Measurements from ENCODE around the gene SOS2.
"Not testable (repeated sequence)": the region's sequence is repeated elsewhere in the genome, so short reads cannot be mapped to it uniquely, and the experiment has no call there.

Gene SOS2

DNA sequence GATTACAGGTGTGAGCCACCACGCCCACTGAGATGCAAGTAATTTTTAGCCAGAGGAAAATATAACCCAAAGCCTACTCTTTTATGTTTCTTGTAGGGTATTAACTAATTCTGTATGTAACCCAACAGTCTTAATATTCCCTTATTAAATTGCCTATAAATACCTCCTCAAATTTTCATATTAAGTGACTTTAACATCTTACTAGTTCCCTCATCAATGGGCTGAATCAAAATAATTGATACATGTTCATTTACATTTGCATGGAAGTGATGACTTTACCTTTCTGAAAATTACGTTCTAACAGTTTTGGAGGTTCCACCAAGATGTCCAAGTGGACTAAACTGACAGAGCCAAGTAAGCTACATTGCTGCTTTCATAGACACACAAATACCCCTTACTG lies 3.1 kb downstream of the SOS2 start:
- no peak for DNase-seq (ENCODE audit: low read depth in 3 of 3, low spot score in 1 of 3)

DNA sequence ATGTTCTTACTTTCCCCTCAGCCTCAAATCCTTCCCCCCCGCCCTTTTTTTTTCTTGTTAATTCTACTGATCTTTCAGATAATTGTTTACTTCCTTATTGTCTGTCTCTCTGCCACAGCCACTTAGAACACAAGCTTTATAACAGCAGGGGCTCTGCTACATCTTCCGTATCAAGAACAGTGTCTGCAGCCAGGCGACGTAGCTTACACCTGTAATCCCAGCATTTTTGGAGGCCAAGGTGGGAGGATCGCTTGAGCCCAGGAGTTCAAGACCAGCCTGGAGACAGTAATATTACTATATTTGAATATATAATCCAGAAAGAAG lies 5.4 kb downstream of the SOS2 start:
- no peak for DNase-seq (ENCODE audit: low read depth in 3 of 3, low spot score in 1 of 3)

DNA sequence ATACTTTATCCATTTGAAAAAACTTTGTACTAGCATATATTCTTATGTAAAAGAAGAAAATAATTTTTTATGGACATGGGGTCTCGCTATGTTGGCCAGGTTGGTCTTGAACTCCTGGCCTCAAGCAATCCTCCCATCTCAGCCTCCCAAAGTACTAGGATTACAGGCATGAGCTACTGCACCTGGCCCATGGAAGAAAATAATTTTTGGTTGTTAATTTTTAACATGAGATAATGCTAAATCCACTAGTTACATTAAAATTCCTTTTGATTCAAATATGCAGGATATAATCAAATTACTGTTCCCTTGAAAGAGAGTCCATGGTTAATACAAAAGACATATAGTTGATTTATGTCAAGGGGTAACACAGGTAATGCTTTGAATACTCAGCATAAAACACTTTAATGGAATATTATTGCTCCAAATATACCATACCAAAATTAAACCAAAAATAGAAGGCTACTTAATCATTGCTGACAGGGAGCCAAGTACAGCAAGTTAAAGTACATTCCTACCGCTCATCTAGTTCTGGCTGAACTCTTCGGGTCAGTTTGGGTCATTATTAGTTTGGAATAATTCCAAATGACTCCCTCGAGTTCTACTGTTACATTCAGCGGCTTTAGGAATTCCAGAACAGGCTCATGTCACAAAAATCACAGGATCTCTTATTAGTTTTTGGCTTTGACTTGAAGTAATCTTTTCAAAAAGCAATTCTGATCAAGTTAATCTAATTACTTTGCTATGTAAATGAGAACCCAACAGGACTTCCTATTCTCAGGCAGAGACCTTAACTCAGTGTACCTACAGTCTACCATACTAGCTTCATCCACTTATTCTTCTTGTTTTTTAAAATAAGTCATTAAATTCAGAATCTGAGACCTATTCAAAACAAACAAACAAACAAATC lies 6.1 kb downstream of the SOS2 start:
- DNase-seq (ENCODE audit: low read depth in 3 of 3, low spot score in 1 of 3) = no peak

DNA sequence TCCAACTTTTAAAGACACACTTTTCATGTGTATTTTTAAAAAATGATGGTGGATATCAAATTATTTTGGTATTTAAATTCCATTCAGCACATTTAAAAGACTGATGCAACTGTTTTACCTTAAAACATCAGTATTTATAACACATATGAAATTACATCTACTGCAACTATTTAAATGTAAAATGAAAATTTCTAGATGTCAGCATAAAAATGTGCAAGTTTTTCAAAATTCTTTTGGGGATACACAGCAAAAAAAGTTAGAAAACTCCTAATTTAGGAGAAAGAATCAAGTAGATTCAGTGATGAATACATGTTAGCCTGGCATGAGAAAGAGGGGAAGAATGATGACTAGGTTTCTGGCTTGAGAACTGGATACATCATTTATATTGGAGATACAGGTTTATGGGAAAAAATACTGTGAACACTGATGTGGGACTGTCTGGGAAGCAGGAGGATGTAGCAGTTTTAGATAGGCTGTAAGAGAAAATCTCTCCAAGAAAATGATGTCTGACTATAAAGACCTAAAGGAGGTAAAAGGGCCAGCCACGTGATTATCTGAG lies 9.2 kb downstream of the SOS2 start:
- no peak for DNase-seq (ENCODE audit: low read depth in 3 of 3, low spot score in 1 of 3)

DNA sequence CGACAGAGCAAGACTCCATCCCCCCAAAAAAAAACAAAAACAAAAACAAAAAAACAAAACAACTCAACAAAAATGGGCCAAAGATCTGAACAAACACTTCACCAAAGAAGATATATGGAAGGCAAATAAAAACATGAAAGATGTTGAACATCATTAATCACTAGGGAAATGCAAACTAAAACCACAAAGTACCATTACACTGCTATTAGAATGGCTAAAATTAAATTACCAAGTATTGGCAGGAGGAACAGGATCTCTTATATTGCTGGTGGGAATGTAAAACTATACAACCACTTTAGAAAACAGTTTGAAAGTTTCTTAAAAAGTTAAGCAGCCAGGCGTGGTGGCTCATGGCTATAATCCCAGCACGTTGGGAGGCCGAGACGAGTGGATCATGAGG lies 12.9 kb downstream of the SOS2 start:
- DNase-seq (ENCODE audit: low read depth in 3 of 3, low spot score in 1 of 3) = no peak

DNA sequence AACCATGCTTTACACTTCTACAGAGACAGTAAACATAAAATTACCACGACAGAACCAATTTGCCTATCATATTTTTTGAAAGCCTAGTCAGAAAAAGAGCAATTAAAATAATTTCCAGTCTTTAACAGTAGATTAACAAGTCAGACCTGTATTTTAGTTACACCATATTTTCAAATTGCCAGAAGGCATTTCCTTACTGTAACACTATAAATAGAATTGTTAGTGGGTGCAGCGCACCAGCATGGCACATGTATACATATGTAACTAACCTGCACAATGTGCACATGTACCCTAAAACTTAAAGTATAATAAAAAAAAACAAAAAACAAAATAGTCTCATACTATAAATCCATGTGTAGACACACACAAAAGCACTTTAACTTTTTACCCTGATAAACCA lies 16.0 kb downstream of the SOS2 start:
- no peak for DNase-seq (ENCODE audit: low read depth in 3 of 3, low spot score in 1 of 3)

DNA sequence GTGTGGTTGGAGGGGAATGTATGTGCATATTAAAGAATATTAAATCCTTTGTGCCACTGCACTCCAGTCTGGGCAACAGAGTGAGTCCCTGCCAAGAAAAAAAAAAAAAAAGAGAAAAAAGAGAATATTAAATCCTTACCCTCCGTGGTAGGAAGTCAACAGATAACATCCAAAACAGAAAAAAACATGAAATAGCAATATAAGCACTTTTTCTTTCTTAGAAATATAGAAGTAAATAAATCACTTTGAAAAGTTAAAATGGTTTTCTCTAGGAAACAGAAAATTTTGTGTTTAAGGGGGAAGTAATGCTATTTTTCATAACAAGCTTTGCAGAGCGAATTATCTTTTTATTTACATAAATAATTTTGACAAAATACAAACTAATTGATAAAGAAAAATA lies 17.6 kb downstream of the SOS2 start:
- DNase-seq (ENCODE audit: low read depth in 3 of 3, low spot score in 1 of 3) = no peak

DNA sequence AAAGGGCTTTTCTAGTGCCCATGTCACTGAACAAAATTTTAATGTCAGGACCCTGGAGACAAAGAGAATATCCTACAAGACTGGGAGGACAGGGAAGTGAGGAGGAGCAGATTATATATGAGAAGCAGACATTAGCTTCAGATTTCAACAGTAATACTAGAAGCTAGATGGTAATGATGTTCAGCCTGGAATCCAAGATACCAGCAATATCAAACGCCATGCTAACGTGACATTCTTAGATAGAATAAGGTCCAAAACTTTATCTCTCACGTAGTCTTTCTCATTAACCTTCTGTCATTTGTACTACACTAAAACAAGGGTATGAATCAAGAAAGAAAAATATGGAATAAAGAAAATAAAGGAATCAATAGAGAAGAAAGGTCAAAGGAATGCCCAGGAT lies 18.7 kb downstream of the SOS2 start:
- no peak for DNase-seq (ENCODE audit: low read depth in 3 of 3, low spot score in 1 of 3)

DNA sequence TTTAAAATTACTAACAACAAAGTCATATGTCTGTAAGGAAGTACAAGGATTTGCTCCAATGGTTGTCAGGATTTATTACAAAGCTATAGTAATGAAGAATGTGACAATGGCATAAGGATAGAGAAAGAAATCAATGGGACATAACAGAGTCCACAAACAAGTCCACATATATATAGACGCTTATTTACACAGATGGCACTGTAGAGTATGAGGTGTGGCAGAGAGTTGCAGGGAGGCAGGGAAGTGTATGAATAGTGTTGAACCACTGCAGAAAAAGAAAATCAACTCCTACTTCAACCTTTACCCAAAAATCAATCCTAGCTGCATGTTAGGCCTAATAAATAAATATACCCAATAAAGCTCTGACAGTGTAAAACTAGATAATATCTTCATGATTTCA lies 21.3 kb downstream of the SOS2 start:
- no peak for DNase-seq (ENCODE audit: low read depth in 3 of 3, low spot score in 1 of 3)

DNA sequence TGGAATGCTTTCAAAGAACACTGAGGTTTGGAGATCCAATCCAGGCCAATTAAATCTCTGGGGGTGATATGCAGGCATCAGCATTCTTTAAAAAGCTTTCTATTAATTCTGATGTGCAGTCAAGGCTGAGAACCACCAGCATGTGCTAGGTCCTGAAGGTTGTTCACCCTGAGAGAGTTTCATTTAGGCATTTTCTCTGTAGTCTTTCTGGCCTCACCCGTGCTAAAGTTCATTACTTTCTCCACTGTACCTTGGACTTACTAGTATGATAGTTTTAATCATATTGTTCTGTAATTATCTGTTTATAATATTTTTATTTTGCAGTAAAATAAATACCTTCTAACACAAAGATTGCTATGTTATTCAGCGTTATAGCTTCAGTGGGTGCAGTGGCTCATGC lies 32.9 kb downstream of the SOS2 start:
- no peak for DNase-seq (ENCODE audit: low read depth in 3 of 3, low spot score in 1 of 3)

DNA sequence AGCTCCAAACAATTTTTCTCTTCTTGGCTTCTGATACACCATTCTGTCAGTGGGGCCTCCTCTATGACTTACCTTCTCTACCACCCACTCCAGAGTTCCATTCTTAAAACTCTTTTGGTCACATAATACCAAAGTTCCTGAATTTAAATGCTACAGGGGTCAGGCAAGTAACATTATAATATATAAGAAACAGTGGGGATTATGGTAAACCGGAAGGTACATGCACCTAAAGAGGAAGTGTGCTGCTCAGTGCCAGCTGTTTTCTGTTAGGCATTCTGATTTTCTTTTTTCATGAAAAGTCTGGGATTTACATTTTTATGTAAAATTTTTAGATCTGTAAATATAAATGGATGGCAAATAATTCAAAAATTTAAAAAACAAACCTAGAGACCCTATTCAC lies 39.9 kb downstream of the SOS2 start:
- DNase-seq (ENCODE audit: low read depth in 3 of 3, low spot score in 1 of 3) = no peak

DNA sequence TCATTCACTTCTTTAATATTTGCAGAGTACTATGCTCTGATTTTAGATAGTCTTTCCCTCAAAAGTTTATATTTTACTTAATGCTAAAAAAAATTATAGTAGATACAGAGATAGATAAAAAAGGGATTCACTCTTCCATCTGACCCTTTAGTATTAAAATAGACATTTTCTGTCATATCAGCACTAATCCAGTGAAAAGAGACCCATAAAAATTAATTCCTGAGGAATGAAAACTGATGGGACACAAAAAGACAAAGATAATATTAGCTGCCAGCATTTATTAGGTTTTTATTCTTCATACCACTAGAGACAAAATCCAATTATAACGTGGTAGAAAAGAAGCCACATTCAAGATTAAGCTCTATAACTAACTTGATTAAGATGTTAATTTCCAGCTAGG lies 45.3 kb downstream of the SOS2 start:
- DNase-seq (ENCODE audit: low read depth in 3 of 3, low spot score in 1 of 3) = no peak

DNA sequence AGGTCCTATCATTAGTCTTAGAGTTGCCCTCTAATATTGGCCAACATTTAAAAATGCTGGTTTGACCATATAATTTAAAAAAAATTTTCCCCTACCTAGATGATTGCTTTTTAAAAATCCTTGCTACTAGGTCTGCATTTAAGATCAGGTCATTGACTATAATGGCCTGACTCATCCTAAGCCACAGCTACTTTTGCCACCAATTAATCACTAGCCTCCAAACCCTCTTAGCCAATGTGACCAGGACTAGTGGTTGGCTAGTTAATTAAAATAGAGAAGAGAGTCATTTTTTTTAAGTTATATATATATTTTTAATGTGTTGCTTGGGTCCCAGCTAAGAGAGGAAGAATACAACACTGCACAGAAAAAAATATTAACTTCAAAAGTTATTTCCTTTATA lies 57.5 kb downstream of the SOS2 start:
- DNase-seq (ENCODE audit: low read depth in 3 of 3, low spot score in 1 of 3) = no peak

DNA sequence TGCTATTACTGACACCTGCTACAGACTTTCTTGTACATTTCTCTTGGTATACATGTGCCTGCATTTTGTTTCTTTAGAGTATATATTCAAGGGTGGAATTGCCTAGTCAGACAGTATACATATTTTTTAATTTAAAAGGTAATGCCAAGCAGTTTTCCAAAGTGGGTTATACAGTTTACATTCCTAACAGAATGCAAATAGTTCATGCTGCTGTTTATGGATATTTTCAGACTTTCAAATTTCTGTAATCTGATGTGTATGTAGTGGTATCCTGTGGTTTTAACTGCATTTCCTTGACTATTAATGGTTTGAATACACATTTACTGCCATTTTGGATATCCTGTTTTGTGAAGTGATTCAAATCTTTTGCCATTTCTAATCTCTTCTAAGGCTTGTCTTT lies 59.5 kb downstream of the SOS2 start:
- DNase-seq (ENCODE audit: low read depth in 3 of 3, low spot score in 1 of 3) = no peak

DNA sequence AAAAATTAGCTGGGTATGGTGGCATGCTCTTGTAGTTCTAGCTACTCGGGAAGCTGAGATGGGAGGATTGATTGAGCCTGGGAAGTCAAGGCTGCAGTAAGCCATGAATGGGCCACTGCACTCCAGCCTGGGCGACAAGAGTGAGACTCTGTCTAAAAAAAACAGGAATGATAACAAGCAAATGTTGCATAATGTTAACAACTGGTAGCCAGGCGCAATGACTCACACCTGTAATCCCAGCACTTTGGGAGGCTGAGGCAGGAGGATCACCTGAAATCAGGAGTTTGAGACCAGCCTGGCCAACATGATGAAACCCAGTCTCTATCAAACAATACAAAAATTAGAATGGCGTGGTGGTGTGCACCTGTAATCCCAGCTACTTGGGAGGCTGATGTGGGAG lies 64.0 kb downstream of the SOS2 start:
- DNase-seq (ENCODE audit: low read depth in 3 of 3, low spot score in 1 of 3) = not testable (repeated sequence)

DNA sequence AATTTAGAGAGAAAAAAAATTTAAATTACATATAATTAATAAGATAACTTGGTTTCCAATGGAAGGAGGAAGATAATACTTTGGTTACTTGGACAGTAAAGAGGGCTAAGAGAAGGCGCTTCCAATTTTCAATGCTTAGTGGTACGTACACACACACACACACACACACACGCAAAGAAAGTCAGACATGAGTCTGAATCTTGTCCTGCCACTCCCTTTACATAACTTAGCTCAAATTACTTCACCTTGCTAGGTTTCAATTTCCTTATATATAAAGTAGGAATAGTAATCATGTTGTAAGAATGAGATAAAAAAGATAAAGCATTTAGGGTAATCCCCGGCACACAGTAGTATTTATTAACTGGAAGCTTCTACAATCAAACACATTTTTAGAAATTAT lies 75.3 kb downstream of the SOS2 start:
- DNase-seq (ENCODE audit: low read depth in 3 of 3, low spot score in 1 of 3) = no peak

DNA sequence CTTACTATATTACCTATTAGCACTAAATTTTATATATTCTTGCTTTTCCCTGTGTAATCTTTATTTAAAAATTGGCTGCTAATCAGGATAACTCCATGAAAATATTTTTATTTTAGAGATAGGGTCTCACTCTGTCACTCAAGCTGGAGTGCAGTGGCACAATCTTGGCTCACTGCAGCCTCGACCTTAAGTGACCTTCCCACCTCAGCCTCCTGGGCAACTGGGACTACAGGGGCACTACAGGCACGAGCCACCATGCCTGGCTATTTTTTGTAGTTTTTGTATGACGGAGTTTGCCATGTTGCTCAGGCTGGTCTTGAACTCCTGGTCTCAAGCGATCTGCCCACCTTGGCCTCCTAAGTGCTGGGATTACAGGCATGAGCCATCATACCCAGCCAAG lies 82.6 kb downstream of the SOS2 start:
- DNase-seq (ENCODE audit: low read depth in 3 of 3, low spot score in 1 of 3) = no peak

DNA sequence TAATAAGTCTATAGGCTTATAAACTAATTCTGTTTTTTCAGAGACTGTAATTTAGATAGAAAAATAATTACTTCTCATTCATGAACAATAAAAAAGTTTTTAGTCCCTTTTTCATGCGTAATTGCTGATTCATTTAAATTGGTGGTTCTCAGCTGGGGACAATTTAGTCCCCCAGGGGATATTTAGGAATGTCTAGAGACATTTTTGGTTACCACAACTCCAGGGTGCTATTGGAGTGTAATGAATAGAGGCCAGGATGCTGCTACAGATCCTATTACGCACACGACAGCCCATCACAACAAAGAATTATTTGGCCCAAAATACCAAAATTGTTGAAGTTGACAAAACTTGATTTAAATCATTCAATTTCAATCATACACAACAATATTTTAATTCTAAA lies 92.2 kb downstream of the SOS2 start:
- no peak for DNase-seq (ENCODE audit: low read depth in 3 of 3, low spot score in 1 of 3)

DNA sequence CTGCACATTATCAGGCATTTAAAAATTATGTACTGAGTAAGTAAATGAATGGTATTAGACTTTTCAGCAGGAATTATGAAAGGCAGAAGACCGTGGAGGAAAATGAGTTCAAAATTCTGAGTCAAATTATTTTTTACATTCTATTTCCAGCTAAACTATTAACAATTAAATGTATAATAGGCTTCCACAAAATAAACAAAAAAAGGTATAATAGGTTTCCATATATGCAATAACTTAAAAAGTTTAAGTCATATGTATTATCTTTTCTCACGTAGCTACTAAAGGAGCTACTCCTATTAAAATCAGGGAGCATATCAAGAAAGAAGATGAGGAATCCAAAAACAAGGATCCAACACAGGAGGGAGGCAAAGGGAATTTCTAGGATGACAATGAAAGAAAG lies 103.6 kb downstream of the SOS2 start:
- no peak for DNase-seq (ENCODE audit: low read depth in 3 of 3, low spot score in 1 of 3)

DNA sequence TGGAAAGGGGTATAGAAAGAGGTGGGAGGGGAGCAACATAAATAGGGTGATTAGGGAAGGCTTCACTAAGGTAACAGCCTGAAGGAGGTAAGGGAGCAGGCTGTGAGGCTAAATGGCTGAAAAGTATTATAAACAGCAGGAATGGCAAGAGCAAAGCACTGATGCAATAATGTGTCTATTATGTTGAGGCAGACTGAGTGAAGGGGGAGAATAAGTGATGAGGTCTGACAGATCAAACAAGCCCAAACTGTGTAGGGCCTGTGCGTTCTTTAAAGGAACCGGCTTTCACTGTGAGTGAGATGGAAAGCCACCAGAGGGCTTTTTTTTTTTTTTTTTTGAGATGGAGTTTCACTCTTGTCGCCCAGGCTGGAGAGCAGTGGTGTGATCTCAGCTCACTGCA lies 108.3 kb downstream of the SOS2 start:
- DNase-seq (ENCODE audit: low read depth in 3 of 3, low spot score in 1 of 3) = no peak

DNA sequence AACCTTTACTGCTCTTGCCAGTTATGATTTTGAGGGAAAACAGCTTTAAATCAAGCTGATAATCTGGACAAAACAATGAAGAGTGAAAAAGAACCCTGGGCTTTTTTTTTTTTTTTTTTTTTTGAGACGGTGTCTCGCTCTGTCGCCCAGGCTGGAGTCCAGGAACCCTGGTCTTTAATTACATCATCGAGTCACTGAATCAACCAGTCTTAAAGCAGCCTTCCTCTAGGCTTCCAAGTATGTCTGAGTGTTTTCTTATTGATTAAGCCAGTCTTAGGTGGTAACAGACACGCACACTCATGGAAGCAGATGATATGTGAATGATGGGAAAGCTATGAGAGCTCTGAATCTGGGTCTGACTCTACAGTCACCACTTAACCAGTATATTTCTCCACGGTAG lies 109.1 kb downstream of the SOS2 start:
- no peak for DNase-seq (ENCODE audit: low read depth in 3 of 3, low spot score in 1 of 3)

DNA sequence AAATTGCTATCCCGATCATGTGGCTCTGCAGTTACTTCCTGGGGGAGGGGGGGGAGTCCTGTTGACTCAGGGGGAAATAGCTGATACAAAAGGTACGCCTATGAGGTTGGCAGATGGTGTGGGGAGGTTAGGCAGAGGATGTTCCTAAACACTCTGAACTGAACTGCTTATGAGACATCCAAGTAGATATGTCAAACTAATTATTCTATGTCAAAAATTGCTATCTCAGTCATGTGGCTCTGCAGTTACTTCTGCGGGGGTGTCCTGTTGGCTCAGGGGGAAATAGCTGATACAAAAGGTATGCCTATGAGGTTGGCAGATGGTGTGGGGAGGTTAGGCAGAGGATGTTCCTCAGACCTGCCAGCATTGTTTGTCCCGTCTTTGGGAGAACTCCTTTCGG lies 109.9 kb downstream of the SOS2 start:
- no peak for DNase-seq (ENCODE audit: low read depth in 3 of 3, low spot score in 1 of 3)

DNA sequence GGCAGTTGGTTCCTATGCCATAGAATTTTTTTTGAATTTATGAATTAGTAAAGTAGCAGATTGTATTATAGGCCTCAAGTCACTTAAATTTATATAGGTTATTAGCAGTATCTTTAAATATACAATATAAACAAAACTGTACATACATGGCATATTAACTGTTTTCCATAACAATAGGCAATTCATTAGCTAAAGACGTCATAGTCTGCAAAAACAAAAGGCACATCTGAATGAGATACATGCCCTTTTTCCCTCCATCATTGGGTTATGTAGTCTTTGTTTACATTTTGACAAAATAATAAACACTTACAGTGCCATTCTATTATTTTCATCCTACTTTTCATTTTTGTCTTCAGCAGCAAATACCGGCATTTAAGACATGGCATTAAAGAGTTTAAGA lies 113.9 kb downstream of the SOS2 start:
- no peak for DNase-seq (ENCODE audit: low read depth in 3 of 3, low spot score in 1 of 3)

Measured in stimulated activated CD4-positive, alpha-beta T cell treated with anti-CD3 and anti-CD28 coated beads, TNF-alpha, amount 100 ng/mL, for 1 hour (primary cell).